ENCODE measurements around the gene UBASH3B. TPM values are rescaled to one million over a fixed set of nuclear protein-coding genes. Genes with fewer than 3 reads are reported as not detected.

The UBASH3B gene
- total RNA-seq, 2 donors from 2014 or later = 0.78 to 12.9 TPM

DNA sequence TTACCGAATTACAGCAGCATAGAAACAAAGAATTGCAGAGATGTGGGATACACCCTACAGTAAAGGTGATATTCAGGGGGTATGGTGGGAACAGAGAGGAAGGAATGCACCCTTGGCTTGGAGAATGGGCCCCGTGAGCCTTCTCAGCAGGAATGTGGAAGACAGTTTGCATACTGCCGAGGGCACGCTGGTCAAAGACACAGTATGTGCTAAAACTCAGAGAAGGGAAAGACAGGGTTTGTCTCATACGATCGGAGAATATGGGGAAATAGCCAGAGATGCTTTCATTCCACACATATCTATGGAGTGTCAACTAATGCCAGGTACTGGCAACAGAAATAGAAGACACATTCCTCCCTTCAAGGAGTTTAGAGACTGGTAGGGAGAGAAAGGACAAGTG lies 36.9 kb downstream of the UBASH3B start:
- TF ChIP-seq, protein P1, sequence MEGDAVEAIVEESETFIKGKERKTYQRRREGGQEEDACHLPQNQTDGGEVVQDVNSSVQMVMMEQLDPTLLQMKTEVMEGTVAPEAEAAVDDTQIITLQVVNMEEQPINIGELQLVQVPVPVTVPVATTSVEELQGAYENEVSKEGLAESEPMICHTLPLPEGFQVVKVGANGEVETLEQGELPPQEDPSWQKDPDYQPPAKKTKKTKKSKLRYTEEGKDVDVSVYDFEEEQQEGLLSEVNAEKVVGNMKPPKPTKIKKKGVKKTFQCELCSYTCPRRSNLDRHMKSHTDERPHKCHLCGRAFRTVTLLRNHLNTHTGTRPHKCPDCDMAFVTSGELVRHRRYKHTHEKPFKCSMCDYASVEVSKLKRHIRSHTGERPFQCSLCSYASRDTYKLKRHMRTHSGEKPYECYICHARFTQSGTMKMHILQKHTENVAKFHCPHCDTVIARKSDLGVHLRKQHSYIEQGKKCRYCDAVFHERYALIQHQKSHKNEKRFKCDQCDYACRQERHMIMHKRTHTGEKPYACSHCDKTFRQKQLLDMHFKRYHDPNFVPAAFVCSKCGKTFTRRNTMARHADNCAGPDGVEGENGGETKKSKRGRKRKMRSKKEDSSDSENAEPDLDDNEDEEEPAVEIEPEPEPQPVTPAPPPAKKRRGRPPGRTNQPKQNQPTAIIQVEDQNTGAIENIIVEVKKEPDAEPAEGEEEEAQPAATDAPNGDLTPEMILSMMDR (IDR thresholded peaks at IDR 0.05) = no peak
- no peak for TF ChIP-seq POLR2A (IDR thresholded peaks at IDR 0.05)
- no peak for DNase-seq
- 69 to 79% methylated on average over 6 of the region's 6 CpGs for WGBS, 2 donors
- Histone ChIP-seq H3K9me3 (no peaks in the 10 kb centered on the region), H3K4me1 (no peaks in the 10 kb centered on the region), H3K4me3 (no peak overlapping the region), H3K27ac (no peak overlapping the region), H3K27me3 (no peaks in the 10 kb centered on the region), H3K36me3 (replicated peaks in 1 of 2; ENCODE audit: insufficient read depth in 1 of 2, low read depth in 2 of 2) (no peaks in the 10 kb centered on the region)
- ATAC-seq = no peak
- intact Hi-C loops (cut with DNase I) = no loop called here

DNA sequence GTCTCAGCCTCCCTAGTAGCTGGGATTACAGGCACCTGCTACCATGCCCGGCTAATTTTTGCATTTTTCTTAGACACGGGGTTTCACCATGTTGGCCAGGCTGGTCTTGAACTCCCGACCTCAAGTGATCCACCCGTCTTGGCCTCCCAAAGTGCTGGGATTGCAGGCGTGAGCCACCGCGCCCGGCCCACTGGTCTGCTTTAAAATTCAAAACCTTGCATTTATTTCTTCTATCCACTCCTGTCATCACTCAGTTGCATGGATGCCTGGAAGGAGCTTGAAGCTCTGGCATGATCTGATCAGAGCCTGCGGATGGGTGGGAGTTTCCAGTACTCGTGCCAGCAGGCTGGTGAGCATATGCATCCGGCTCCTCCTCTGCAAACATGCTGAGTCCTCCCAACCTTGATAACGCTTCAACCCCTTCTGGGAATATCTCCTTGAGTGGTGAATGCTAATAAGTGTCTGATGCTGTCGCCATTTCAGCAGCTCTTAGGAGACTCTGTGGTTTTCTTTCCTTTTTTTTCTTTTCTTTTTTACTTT lies 39.6 kb downstream of the UBASH3B start:
- TF ChIP-seq, protein P1 (IDR thresholded peaks at IDR 0.05) = no peak
- no peak for TF ChIP-seq POLR2A (IDR thresholded peaks at IDR 0.05)
- Histone ChIP-seq H3K9me3 (no peaks in the 10 kb centered on the region), H3K4me1 (no peaks in the 10 kb centered on the region), H3K4me3 (no peak overlapping the region), H3K27me3 (no peaks in the 10 kb centered on the region), H3K36me3 (replicated peaks in 1 of 2; ENCODE audit: insufficient read depth in 1 of 2, low read depth in 2 of 2) (no peaks in the 10 kb centered on the region), H3K27ac (no peak overlapping the region)
- intact Hi-C loops (cut with DNase I) = no loop called here
- 76 to 89% methylated on average over 13 of the region's 13 CpGs for WGBS, 2 donors
- DNase-seq (no peak), ATAC-seq (no peak)

DNA sequence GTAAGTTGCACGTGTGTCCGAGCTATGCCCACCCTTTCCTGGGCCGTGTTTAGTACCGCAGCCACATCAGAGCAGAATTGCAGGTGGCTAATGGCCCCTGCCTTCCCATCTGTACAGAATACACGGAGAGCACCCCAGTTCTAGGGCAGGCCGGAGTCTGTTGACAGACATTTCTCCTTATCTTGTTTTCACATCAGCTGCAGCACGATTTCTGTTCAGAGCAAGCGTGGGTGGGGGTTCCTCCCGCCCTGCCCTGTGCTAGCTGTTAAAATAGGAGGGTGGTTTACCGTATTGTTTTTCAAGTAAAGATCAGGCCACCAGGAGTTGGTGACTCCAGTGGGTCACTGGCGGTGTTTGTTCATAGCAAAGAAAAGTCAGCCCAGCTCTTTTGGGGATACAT lies 41.1 kb downstream of the UBASH3B start:
- intact Hi-C loops (cut with DNase I) = no loop called here
- WGBS, 2 donors = 33 to 39% methylated on average over 11 of the region's 11 CpGs
- no peaks in the 10 kb centered on the region for H3K27me3 ChIP-seq
- H3K9me3 ChIP-seq = no peaks in the 10 kb centered on the region
- DNase-seq = no peak
- H3K4me3 ChIP-seq = no peak overlapping the region
- no peak overlapping the region for H3K27ac ChIP-seq
- H3K4me1 ChIP-seq = no peaks in the 10 kb centered on the region
- H3K36me3 ChIP-seq (replicated peaks in 1 of 2; ENCODE audit: insufficient read depth in 1 of 2, low read depth in 2 of 2) = no peaks in the 10 kb centered on the region
- no peak for ATAC-seq
- TF ChIP-seq POLR2A (IDR thresholded peaks at IDR 0.05) = no peak
- TF ChIP-seq, protein P1 (IDR thresholded peaks at IDR 0.05) = no peak

DNA sequence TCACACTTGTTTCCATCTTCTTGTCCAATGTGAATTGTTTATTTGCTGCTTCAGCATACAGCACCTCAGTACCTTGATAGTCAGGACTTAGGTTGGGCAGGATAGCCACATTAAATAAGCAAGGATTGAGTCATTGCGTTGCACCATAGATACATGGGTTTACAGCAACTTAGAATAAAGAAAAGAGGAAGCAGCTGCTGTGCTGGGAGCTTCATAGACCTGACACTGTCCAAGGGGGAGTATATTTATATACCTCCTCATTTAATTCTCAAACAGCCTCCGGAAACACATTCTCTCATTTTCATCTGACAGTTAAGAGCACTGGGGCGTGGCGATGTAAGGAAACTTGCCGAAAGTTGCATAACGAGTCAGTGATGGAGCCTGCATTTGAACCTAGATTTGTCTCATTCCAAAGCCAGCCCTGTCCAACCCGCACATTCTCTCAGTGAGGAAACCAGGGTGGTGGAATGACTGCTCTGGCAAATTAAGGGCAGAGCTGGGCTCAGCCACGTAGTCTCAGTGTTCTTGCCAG lies 42.2 kb downstream of the UBASH3B start:
- intact Hi-C loops (cut with DNase I) = no loop called here
- ATAC-seq (no peak), DNase-seq (peak in 1 of 4 donors; percentile 43)
- WGBS, 2 donors = 59 to 76% methylated on average over 8 of the region's 8 CpGs
- no peak overlapping the region for H3K27ac ChIP-seq
- TF ChIP-seq, protein P1 (IDR thresholded peaks at IDR 0.05) = no peak
- TF ChIP-seq POLR2A (IDR thresholded peaks at IDR 0.05) = no peak
- H3K27me3 ChIP-seq = no peaks in the 10 kb centered on the region
- H3K4me3 ChIP-seq = no peak overlapping the region
- H3K4me1 ChIP-seq = no peaks in the 10 kb centered on the region
- no peaks in the 10 kb centered on the region for H3K9me3 ChIP-seq
- no peaks in the 10 kb centered on the region for H3K36me3 ChIP-seq (replicated peaks in 1 of 2; ENCODE audit: insufficient read depth in 1 of 2, low read depth in 2 of 2)

DNA sequence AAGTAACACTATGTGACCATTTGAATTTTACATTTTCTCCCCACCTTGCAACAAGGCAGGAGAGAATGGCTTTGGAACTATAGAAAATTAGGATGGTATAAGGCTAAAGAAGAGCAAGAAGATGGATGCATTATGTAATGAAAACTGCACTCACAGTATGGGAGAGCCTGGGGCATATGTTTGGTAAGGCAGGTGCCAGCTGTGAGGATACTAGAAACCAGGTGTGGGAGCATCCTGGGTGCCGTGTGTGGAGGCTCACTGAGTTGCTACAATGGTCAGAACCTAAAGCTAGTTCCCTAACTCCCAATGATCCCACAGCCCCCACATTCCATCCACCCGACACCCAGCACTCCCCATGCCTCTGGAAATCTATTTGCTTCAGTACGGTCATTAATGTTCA lies 42.9 kb downstream of the UBASH3B start:
- ATAC-seq (no peak), DNase-seq (no peak)
- 73 to 87% methylated on average over 3 of the region's 3 CpGs for WGBS, 2 donors
- TF ChIP-seq, protein P1 (IDR thresholded peaks at IDR 0.05) = no peak
- TF ChIP-seq POLR2A (IDR thresholded peaks at IDR 0.05) = no peak
- Histone ChIP-seq H3K4me1 (no peaks in the 10 kb centered on the region), H3K9me3 (no peaks in the 10 kb centered on the region), H3K4me3 (no peak overlapping the region), H3K27me3 (no peaks in the 10 kb centered on the region), H3K36me3 (replicated peaks in 1 of 2; ENCODE audit: insufficient read depth in 1 of 2, low read depth in 2 of 2) (no peaks in the 10 kb centered on the region), H3K27ac (no peak overlapping the region)
- intact Hi-C loops (cut with DNase I) = no loop called here
